Upper lobe of left lung (tissue), 4 donors: ENCODE data around the gene CARD10.

Source experiments
- POLR2A ChIP-seq, 4 donors: fragments of 450-650 bp; IDR thresholded peaks; one replicate each; pipeline ENCODE4 v1.5.1; 2016 to 2017; ENCODE audit warnings: antibody characterized with exemption in 4 of 4, mild to moderate bottlenecking in 2 of 4
- POLR2AphosphoS5 ChIP-seq, 2 donors: sonication (generic); formaldehyde crosslinking; IDR thresholded peaks; one replicate each; pipeline ENCODE4 v1.5.1; 2017; ENCODE audit warnings: antibody characterized with exemption in 2 of 2
- TF ChIP-seq, protein P1 (sequence below), 6 experiments: fragments of 450-650 bp in 4 of 6; fragments of 200-600 bp in 2 of 6; sonication (generic) in 2 of 6; IDR thresholded peaks; one replicate each; pipeline ENCODE4 v1.5.1; 2016 to 2019; ENCODE audit warnings: antibody characterized with exemption in 6 of 6

- peak; percentile 26 to 67 for TF ChIP-seq POLR2AphosphoS5 (IDR thresholded peaks at IDR 0.05)
- TF ChIP-seq, protein P1, sequence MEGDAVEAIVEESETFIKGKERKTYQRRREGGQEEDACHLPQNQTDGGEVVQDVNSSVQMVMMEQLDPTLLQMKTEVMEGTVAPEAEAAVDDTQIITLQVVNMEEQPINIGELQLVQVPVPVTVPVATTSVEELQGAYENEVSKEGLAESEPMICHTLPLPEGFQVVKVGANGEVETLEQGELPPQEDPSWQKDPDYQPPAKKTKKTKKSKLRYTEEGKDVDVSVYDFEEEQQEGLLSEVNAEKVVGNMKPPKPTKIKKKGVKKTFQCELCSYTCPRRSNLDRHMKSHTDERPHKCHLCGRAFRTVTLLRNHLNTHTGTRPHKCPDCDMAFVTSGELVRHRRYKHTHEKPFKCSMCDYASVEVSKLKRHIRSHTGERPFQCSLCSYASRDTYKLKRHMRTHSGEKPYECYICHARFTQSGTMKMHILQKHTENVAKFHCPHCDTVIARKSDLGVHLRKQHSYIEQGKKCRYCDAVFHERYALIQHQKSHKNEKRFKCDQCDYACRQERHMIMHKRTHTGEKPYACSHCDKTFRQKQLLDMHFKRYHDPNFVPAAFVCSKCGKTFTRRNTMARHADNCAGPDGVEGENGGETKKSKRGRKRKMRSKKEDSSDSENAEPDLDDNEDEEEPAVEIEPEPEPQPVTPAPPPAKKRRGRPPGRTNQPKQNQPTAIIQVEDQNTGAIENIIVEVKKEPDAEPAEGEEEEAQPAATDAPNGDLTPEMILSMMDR (IDR thresholded peaks at IDR 0.05) = peak in 2 of 6 experiments; percentile 8 to 9
- no peak for TF ChIP-seq POLR2A (IDR thresholded peaks at IDR 0.05)
Measured at GRCh38 chr22:37560608-37561211, 41.5 kb upstream of the CARD10 start.
